ENCODE results near the gene TUBGCP2. TPM values are rescaled to one million over a fixed set of nuclear protein-coding genes. Genes with fewer than 3 reads are reported as not detected.

Gene TUBGCP2
- total RNA-seq, 1 experiment from 2014 or later = 75.1 TPM

- no TSS peak for BruUV-seq (replicated peaks)
- ChIA-PET CTCF (no interaction called here), POLR2A (ENCODE audit: low non-redundant PET) (no interaction called here)
- no peak for DNase-seq (ENCODE audit: low spot score)
- Histone ChIP-seq H3K4me3 (ENCODE audit: low read depth, low read length, poor library complexity, severe bottlenecking) (no peak overlapping the region), H3K9me3 (ENCODE audit: low read depth, low read length, poor library complexity, severe bottlenecking) (no peaks in the 10 kb centered on the region), H3K27me3 (replicated peaks; ENCODE audit: insufficient read depth, low read depth, low read length, poor library complexity) (peaks cover 5% of the 10 kb centered on the region), H3K36me3 (ENCODE audit: insufficient read depth, low read length, poor library complexity, severe bottlenecking) (no peaks in the 10 kb centered on the region), H3K4me1 (ENCODE audit: insufficient read depth, low read length, poor library complexity, severe bottlenecking) (peaks cover 9% of the 10 kb centered on the region), H3K27ac (ENCODE audit: low read depth, low read length, poor library complexity, severe bottlenecking) (no peak overlapping the region)
- TF ChIP-seq EZH2 (IDR thresholded peaks at IDR 0.05; ENCODE audit: borderline replicate concordance, low read depth, low read length, poor library complexity, severe bottlenecking) (no peak), CTCF (conservative IDR thresholded peaks at IDR 0.05; ENCODE audit: low read depth, low read length) (no peak)
- intact Hi-C loops (cut with micrococcal nuclease; ENCODE audit: unreplicated experiment) = no loop called here
These were observed 54.1 kb downstream of the TUBGCP2 start for GRCh38 chr10:133254421-133255120.

- Histone ChIP-seq H3K27me3 (replicated peaks; ENCODE audit: insufficient read depth, low read depth, low read length, poor library complexity) (peaks cover 5% of the 10 kb centered on the region), H3K27ac (ENCODE audit: low read depth, low read length, poor library complexity, severe bottlenecking) (no peak overlapping the region), H3K9me3 (ENCODE audit: low read depth, low read length, poor library complexity, severe bottlenecking) (no peaks in the 10 kb centered on the region), H3K4me3 (ENCODE audit: low read depth, low read length, poor library complexity, severe bottlenecking) (no peak overlapping the region), H3K4me1 (ENCODE audit: insufficient read depth, low read length, poor library complexity, severe bottlenecking) (no peaks in the 10 kb centered on the region), H3K36me3 (ENCODE audit: insufficient read depth, low read length, poor library complexity, severe bottlenecking) (no peaks in the 10 kb centered on the region)
- intact Hi-C loops (cut with micrococcal nuclease; ENCODE audit: unreplicated experiment) = no loop called here
- no peak for DNase-seq (ENCODE audit: low spot score)
- CTCF ChIA-PET = no interaction called here
- no TSS peak for BruUV-seq (replicated peaks)
- no peak for TF ChIP-seq CTCF (conservative IDR thresholded peaks at IDR 0.05; ENCODE audit: low read depth, low read length)
- no peak for TF ChIP-seq EZH2 (IDR thresholded peaks at IDR 0.05; ENCODE audit: borderline replicate concordance, low read depth, low read length, poor library complexity, severe bottlenecking)
- POLR2A ChIA-PET (ENCODE audit: low non-redundant PET) = no interaction called here
These were observed 55.2 kb downstream of the TUBGCP2 start for GRCh38 chr10:133253361-133253955.

- H3K4me1 ChIP-seq (ENCODE audit: insufficient read depth, low read length, poor library complexity, severe bottlenecking) = no peaks in the 10 kb centered on the region
- no peak overlapping the region for H3K27ac ChIP-seq (ENCODE audit: low read depth, low read length, poor library complexity, severe bottlenecking)
- intact Hi-C loops (cut with micrococcal nuclease; ENCODE audit: unreplicated experiment) = no loop called here
- TF ChIP-seq CTCF (conservative IDR thresholded peaks at IDR 0.05; ENCODE audit: low read depth, low read length) = no peak
- TF ChIP-seq EZH2 (IDR thresholded peaks at IDR 0.05; ENCODE audit: borderline replicate concordance, low read depth, low read length, poor library complexity, severe bottlenecking) = no peak
- no peaks in the 10 kb centered on the region for H3K9me3 ChIP-seq (ENCODE audit: low read depth, low read length, poor library complexity, severe bottlenecking)
- POLR2A ChIA-PET (ENCODE audit: low non-redundant PET) = no interaction called here
- H3K27me3 ChIP-seq (replicated peaks; ENCODE audit: insufficient read depth, low read depth, low read length, poor library complexity) = peaks cover 5% of the 10 kb centered on the region
- no peak overlapping the region for H3K4me3 ChIP-seq (ENCODE audit: low read depth, low read length, poor library complexity, severe bottlenecking)
- no peaks in the 10 kb centered on the region for H3K36me3 ChIP-seq (ENCODE audit: insufficient read depth, low read length, poor library complexity, severe bottlenecking)
- BruUV-seq (replicated peaks) = no TSS peak
- CTCF ChIA-PET = no interaction called here
- no peak for DNase-seq (ENCODE audit: low spot score)
These were observed 56.5 kb downstream of the TUBGCP2 start for GRCh38 chr10:133252223-133252552.

Data from A673 (cell line).